ENCODE measurements around the gene MAFF. TPM values are rescaled to one million over a fixed set of nuclear protein-coding genes. Genes with fewer than 3 reads are reported as not detected.

MAFF gene
- total RNA-seq, 1 experiment from 2014 or later: 26.0 TPM

GRCh38 chr22:38205261-38206128 lies 3.7 kb downstream of the MAFF start:
- Histone ChIP-seq H3K4me3 (replicated peaks in 1 of 2; ENCODE audit: low read depth in 1 of 2, low read length in 2 of 2) (no peak overlapping the region), H3K4me2 (ENCODE audit: low read length) (no peak overlapping the region), H3K9me3 (ENCODE audit: control insufficient read depth in 1 of 2, insufficient read depth in 1 of 2, low read depth in 1 of 2, low read length in 2 of 2) (no peaks in the 10 kb centered on the region), H3K27ac (ENCODE audit: low read depth, low read length) (no peak overlapping the region), H3K27me3 (ENCODE audit: insufficient read depth, low read length) (no peaks in the 10 kb centered on the region), H3K4me1 (ENCODE audit: control insufficient read depth in 1 of 2, insufficient read depth in 2 of 2, low read length in 2 of 2) (peaks cover 12 to 34% of the 10 kb centered on the region in 2 experiments), H3K36me3 (ENCODE audit: control insufficient read depth in 1 of 2, insufficient read depth in 2 of 2, low read length in 2 of 2) (peaks cover 0 to 3% of the 10 kb centered on the region in 2 experiments; a peak in 1 of 4 replicates), H4K20me1 (ENCODE audit: insufficient read depth) (peaks cover 4% of the 10 kb centered on the region; the same call in 1 of the 2 replicates), H3K9ac (ENCODE audit: low read length) (no peak overlapping the region), H3K9me2 (ENCODE audit: insufficient read depth) (no peaks in the 10 kb centered on the region), H2AFZ (ENCODE audit: low read depth, low read length, poor library complexity, severe bottlenecking) (no peak overlapping the region), H3K79me2 (ENCODE audit: insufficient read depth, low read length) (peaks cover 68% of the 10 kb centered on the region)
- DNase-seq (ENCODE audit: low read depth, low spot score) (no peak), ATAC-seq (no peak)
- ChIA-PET RAD21 (ENCODE audit: low non-redundant PET in 1 of 2, low total read pairs in 2 of 2, uncharacterized antibody in 2 of 2, unreplicated experiment in 2 of 2) (no interaction called here), CTCF (no interaction called here), POLR2A (no interaction called here)
- intact Hi-C loops (cut with micrococcal nuclease): no loop called here
- BruUV-seq (replicated peaks): no TSS peak
- no peak for TF ChIP-seq ZBTB33 (IDR thresholded peaks at IDR 0.05; ENCODE audit: extremely low read depth, insufficient replicate concordance, low read length)
- no peak for TF ChIP-seq RAD21 (IDR thresholded peaks at IDR 0.05; ENCODE audit: low read depth)
- TF ChIP-seq REST (IDR thresholded peaks at IDR 0.05; ENCODE audit: low read depth): no peak
- TF ChIP-seq POLR2A (IDR thresholded peaks at IDR 0.05; ENCODE audit: borderline replicate concordance, extremely low read depth, insufficient read depth, insufficient read length): no peak
- no peak for TF ChIP-seq CEBPB (IDR thresholded peaks at IDR 0.05; ENCODE audit: low read depth)
- no peak for TF ChIP-seq ZFX (IDR thresholded peaks at IDR 0.05)
- TF ChIP-seq MAX (IDR thresholded peaks at IDR 0.05): no peak
- no peak for TF ChIP-seq FOSL1 (IDR thresholded peaks at IDR 0.05; ENCODE audit: low read depth)
- TF ChIP-seq SIN3A (IDR thresholded peaks at IDR 0.05; ENCODE audit: low read depth): no peak
- no peak for TF ChIP-seq CBX3 (IDR thresholded peaks at IDR 0.05; ENCODE audit: low read depth)
- no peak for TF ChIP-seq EZH2phosphoT487 (IDR thresholded peaks at IDR 0.05; ENCODE audit: borderline replicate concordance)
- no peak for TF ChIP-seq ELF1 (IDR thresholded peaks at IDR 0.05; ENCODE audit: borderline replicate concordance, low read depth)
- TF ChIP-seq SRF (IDR thresholded peaks at IDR 0.05; ENCODE audit: low read depth): no peak
- TF ChIP-seq POLR2AphosphoS5 (IDR thresholded peaks at IDR 0.05; ENCODE audit: low read depth, low read length): no peak
- no peak for TF ChIP-seq EZH2 (IDR thresholded peaks at IDR 0.05)
- TF ChIP-seq TCF7L2 (IDR thresholded peaks at IDR 0.05; ENCODE audit: borderline replicate concordance, extremely low read depth, insufficient read depth, insufficient read length): no peak
